ENCODE data around the gene NUDT7.

Gene NUDT7

GRCh38 chr16:77696149-77696548 is 26.2 kb upstream of the NUDT7 start:
- DNase-seq (ENCODE audit: extremely low read depth, low read depth) = no peak
- no peak for TF ChIP-seq CTCF (IDR thresholded peaks at IDR 0.05; ENCODE audit: low read depth, low read length)

- DNase-seq (ENCODE audit: extremely low read depth, low read depth) = no peak
- no peak for TF ChIP-seq CTCF (IDR thresholded peaks at IDR 0.05; ENCODE audit: low read depth, low read length)
Observed at GRCh38 chr16:77700846-77701245, 21.5 kb upstream of the NUDT7 start.

GRCh38 chr16:77705351-77705750 is 17.0 kb upstream of the NUDT7 start:
- no peak for TF ChIP-seq CTCF (IDR thresholded peaks at IDR 0.05; ENCODE audit: low read depth, low read length)
- no peak for DNase-seq (ENCODE audit: extremely low read depth, low read depth)

- DNase-seq (ENCODE audit: extremely low read depth, low read depth) = no peak
- TF ChIP-seq CTCF (IDR thresholded peaks at IDR 0.05; ENCODE audit: low read depth, low read length) = no peak
Observed at GRCh38 chr16:77711179-77711578, 11.1 kb upstream of the NUDT7 start.

GRCh38 chr16:77711775-77712174 is 10.5 kb upstream of the NUDT7 start:
- no peak for DNase-seq (ENCODE audit: extremely low read depth, low read depth)
- TF ChIP-seq CTCF (IDR thresholded peaks at IDR 0.05; ENCODE audit: low read depth, low read length) = no peak

GRCh38 chr16:77715145-77715544 is 7.2 kb upstream of the NUDT7 start:
- DNase-seq (ENCODE audit: extremely low read depth, low read depth) = no peak
- no peak for TF ChIP-seq CTCF (IDR thresholded peaks at IDR 0.05; ENCODE audit: low read depth, low read length)

- TF ChIP-seq CTCF (IDR thresholded peaks at IDR 0.05; ENCODE audit: low read depth, low read length) = no peak
- DNase-seq (ENCODE audit: extremely low read depth, low read depth) = no peak
Observed at GRCh38 chr16:77721752-77722308, 484 bp upstream of the NUDT7 start.

Measured in AG09319 (cell line).